ENCODE measurements around the gene EXOSC6.
"Not testable (repeated sequence)": the region's sequence is repeated elsewhere in the genome, so short reads cannot be mapped to it uniquely, and the experiment has no call there.

EXOSC6 gene

DNA sequence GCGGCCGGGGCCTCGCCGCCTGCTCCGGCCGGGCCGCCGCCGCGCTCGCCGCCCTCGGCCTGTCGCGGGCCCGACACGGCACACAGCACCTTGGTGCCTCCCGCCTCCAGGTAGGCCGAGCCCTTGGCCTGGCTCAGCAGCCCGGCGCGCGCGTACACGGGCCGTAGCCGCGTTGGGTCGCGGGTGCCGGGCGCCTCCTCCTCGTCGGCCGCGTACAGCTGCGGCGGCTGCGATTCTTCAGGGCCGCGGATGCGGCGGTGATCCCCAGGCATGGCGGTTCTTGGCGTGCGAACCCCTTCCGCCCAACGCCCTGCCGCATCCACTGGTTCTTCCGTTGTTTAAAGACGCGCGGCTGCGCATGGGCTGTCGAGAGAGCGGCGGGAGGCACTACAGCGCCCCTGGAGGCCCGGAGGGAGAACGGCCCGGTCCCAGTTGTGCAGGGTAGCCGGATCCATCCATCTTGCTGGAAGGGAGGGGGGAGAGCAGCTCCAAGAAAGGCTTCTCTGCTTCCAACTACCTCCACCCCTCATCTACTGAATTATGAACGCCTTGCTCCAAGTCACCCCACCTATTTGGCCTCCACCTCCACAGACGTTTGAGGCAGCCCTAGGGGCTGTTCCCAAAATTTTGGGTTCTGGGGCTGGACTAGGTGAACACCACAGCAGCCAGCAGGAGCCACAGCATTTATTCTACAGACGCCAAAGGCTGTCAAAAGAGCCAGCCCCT lies at the start of gene EXOSC6:
TSS of gene EXOSC6 (minus strand) at position 312 of the 726 bp plus-strand sequence. CDS start at position 272, 40 bp downstream.
- peak; percentile 89 to 97 for DNase-seq

DNA sequence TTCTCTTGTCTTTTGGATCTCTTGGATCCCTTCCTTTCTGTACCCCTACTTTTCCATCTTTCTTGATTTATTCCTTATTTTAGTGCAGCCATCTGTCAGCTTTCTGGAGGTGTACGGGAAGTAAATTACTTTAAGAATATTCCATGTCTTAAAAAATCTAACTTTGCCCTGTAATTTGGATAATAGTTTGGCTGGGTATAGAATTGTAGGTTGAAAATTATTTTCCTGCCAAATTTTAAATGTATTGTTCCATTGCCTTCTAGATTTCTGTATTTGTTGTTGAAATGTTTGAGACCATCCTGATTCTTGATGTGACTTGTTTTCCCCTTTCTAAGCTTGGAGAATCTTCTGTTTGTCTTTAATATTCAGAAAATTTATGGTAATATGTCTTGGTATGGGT lies 49.4 kb upstream of the EXOSC6 start:
- DNase-seq = no peak

DNA sequence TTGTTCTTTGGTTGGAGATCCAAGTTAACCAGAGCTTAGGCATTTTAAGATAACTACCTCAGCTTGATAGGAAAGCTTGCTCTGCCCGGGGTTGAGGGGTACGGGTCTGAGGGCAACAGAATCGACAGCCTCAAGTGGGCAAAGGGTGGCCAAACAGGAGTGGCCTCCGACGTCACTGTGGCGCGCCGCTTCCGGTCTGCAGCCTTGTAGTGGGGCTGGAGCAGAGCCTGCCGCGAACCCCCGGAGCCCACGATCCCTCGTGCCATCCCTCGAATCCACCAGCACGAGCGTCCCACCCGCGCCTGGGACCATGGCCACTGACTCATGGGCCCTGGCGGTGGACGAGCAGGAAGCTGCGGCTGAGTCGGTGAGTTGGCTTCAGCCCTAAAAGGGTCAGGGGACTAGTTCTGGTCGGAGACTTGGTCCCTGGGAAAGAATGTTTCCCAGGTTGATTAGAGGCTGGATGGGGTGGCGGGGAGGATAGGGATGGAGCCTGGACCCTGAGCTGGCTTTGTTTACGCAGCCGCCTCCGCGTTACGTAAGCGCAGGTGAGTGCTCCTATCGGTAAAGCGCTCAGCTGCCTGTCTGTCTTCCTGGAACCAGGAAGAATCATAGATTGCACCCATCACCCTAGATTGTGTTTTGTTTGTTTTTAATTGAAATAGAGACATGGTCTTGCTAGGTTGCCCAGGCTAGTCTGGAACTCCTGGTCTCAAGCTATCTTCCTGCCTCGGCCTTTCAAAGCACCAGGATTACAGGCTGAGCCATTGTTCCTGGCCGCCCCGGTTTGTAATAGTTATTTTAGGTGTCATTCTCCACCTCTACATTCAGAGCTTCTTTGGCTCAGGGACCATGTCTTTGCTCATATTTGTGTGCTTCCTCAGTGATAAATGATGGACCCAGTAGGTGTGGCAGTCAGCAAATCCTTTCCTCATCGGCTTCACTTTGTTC lies 47.5 kb upstream of the EXOSC6 start, which contains the start of gene DDX19B:
TSS of gene DDX19B (plus strand) at position 199 of the 951 bp plus-strand sequence. CDS start at position 311, 112 bp downstream.
- peak; percentile 71 to 72 for DNase-seq

DNA sequence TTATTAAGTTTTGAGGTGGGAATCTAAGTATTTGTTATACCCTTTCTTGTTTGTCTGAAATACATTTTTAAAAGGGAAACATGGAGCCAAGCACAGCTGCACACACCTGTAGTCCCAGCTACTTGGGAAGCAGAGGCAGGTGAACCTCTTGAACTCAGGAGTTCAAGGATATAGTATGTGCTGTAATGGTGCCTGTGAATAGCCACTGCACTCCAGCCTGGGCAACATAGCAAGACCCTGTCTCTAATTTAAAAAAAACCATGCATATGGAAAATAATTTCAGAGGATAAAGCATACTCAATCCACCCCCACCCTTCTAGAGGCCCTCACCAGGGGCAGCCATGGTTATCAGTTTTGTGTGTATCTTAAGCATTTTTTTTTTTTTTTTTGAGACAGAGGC lies 43.9 kb upstream of the EXOSC6 start:
- no peak for DNase-seq

DNA sequence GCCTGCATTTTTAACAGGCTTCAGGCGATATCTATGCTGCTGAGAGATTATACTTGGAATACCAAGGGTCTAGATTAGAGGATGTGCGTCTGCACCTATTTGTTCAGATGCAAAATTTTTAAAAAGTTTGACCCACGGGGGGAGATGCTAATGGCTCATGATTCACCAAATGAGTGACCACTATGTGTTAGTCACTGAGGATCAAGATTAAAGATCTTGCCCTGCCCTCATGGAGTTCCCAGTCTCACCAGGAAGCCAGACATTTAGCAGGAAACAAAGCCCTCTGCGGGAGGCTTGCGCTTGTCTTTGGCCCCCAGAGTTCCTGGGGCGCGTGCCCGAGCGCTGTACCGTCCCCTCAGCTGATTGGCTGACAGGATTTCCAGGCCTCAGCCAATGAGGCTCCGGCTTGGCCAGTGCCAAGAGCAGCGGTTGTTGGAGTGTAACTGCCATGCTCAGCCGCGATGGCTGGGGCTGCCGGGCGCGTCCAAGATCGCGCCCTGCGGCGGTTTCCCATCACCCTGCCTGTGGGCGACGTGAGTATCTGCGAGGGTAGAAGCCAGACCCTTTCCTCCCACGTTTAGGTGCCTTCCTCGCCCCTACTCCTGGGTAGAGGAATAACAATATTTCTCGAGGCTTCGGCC lies 42.8 kb upstream of the EXOSC6 start:
- no peak for DNase-seq

DNA sequence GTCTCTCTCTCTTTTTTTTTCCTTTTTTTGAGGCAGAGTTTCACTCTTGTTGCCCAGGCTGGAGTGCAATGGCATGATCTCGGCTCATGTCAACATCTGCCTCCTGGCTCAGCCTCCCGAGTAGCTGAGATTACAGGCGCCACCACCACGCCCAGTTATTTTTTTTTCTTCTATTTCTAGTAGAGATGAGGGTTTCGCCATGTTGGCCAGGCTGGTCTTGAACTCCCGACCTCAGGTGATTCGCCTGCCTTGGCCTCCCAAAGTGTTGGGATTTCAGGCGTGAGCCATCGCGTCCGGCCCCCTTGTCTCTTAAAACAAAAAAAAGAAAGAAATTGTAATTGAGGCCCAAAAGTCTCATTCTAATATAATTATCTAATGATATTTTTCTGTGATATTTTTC lies 40.4 kb upstream of the EXOSC6 start:
- DNase-seq = not testable (repeated sequence)

DNA sequence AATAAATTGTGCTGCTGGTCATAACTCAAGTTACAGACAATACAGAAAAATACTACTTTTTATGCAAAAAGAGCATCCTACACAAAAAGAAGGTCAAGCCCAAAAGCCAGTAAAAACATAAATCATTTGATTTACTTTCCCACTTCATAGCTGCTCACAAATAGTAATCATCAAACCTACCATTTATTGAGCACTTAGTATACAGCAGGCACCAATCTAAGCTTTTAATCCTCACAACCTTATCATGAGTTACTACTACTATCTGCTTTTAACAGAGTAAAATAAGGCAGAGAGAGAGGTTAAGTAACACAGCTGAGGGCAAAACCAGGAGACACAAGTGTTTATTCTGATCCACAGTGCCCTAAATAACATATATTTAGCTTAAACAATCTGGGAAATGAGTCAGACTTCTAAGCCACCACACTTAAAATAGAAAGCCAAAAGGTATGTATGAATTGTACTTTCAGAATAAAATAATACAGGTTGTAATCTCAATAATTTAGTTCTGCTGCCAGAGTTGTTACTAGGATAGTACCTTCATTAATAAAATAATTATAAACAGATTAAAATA lies 39.3 kb upstream of the EXOSC6 start:
- DNase-seq = no peak

DNA sequence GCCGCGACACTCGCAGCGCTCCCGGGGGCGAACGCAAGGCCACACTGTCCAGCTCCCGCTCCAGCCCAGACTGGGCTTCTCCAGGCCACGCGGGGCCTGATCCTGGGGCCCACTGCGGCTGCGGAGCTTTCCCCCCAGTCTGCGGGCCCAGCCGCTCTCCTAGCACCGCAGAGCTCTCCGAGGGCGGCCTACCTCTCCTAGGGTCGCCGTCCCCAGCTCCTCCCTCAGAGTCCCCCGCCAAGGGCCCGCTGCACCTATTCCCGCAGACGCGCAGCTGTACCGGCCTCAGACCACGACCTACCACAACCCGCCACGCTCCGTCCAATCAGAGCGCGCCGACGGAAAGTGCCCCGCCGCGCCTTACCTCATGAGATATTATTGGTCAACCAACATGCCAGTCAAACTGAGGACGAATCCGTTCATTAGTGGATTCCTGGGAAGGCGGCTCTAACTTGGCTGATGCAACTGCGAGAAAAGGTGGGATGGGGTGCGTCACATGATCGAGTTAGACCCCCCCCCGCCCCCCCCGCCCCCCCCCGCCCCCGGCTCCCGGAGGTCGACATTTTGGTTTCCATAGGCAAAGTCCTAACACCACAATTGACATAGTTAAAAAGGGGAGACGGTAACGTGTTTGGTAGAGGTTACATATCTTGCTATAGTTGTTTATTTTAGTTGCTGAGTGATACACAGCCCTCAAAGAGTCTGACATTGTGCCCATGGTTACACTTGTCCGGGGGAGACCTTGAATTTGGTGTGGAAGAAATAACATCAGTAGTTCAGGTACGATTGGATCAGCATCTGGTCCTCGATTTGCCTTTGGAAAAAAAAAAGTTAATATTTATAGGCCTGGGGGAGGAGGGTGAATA lies 37.7 kb upstream of the EXOSC6 start, which contains the start of gene AARS1:
TSS of gene AARS1 (minus strand) at position 278 of the 866 bp plus-strand sequence. CDS start 6,743 bp downstream, outside the sequence.
- DNase-seq = peak; percentile 96 to 98

DNA sequence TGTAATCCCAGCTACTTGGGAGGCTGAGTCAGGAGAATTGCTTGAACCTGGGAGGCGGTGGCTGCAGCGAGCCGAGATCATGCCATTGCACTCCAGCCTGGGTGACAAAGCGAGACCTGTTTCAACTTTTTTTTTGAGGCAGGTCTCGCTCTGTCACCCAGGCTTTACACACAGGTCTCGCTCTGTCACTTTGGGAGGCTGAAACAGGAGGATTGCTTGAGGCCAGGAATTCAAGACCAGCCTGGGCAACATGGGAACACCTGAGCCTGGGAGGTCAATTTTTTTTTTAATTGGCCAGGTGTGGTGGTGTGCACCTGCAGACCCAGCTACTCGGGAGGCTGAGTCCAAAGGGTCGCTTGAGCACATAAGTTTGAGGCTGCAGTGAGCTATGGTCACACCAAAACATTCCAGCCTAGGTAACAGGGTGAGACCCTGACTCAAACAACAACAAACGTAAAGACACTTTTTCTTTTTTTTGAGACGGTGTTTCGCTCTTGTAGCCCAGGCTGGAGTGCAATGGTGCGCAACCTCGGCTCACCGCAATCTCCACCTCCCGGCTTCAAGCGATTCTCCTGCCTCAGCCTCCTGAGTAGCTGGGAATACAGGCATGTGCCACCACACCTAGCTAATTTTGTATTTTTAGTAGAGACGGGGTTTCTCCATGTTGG lies 35.7 kb upstream of the EXOSC6 start:
- not testable (repeated sequence) for DNase-seq

DNA sequence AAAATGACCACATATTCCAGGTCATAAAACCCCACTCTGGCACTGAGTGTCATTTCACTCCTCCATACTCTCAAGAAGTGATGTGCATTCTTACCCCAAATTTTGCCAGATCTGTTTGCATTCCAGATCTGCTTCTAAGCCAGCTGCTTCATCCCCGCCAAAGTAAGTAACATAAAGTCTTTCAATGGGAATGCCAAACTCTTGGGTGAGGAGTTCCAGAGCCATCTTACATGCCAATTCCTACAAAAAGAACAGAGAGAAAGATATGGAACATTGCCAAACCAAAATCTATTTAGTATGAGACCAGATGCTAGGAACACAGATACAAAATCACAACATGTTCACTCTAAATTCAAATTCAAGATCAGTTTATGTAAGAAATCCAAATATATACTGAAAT lies 24.7 kb upstream of the EXOSC6 start:
- no peak for DNase-seq

DNA sequence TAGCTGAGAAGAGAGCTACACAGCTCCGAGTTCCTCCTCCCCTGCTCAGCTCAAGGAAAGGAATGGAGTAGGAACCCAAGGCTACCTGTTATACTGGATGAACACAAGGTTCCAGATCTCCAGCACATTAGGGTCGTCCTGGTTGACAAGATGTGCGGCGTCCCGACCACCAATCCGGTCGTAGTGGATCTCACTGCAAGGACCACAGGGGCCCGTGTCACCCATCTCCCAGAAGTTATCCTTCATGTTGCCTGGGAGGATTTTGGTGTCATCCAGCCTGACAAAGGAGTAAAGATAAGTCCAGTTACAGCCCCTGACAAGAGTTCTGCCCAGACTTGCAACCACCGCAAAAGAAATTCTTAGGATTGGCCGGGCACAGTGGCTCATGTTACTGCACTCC lies 20.0 kb upstream of the EXOSC6 start:
- no peak for DNase-seq

DNA sequence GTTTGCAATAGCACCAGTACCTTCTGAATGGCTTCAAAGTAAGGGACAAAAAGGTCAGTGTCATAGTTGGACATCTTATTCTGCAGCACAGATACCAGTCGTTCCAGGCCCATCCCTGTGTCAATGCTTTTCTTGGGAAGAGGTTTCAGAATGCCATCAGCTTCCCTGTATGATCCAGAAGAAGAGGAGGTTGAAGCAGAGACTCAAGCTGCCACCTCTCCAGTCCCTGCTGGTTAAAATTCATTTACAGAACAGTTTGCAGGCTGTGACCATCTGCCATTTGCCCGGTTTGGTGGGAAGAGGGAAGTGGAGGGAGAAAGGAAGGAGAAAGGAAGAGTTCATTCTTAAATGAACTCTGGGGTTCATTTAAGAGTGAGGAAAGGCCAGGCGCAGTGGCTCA lies 18.4 kb upstream of the EXOSC6 start:
- no peak for DNase-seq

DNA sequence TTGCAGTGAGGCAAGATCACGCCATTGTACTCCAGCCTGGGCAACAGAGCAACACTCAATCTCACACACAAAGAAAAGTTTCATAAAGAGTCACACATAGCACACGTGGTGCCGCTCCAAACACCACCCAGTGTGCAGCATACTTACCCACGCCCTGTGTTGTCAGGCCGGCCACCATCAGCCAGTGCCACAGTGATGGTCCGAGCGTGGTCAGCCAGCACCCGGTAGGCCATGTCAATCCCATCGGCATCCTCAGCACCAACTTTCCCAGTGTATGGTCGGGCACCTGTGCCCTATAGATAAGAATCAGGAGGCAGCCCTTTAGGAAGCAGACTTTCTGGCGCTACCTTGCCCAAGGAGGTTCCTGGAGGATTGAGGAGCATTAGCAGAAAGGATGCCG lies 17.7 kb upstream of the EXOSC6 start:
- DNase-seq = no peak

DNA sequence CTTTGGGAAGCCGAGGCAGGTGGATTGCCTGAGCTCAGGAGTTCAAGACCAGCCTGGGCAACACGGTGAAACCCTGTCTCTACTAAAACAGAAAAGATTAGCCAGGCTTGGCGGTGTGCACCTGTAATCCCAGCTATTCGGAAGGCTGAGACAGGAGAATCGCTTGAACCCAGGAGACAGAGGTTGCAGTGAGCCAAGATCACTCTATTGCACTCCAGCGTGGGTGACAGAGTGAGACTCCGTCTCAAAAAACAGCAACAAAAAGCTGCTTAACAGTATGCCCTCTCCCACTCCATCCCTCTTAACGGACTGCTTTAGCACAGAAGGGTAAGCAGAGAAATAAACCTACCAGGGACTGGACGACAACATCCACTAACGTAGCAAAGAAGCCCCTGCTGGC lies 16.2 kb upstream of the EXOSC6 start:
- not testable (repeated sequence) for DNase-seq

DNA sequence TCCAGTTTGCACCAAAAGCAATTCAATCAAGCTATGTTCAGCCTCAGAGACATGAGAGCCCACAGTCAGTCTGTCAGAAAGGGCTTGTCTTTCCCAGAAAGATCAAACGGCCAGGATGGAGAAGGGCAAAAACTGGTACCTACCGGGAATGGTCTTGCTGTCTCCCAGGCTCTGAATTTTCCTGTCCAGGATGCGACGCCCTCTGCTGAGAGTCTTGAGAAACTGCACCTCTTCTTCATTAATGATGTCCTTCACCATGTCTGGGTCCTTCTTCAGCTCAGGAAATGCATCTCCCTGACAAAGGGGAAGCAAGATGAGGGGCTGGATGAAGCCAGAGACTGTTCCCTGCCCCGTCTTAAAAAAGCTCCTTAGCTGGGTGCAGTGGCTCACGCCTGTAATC lies 15.8 kb upstream of the EXOSC6 start:
- DNase-seq = peak in 1 of 2 donors; percentile 48

DNA sequence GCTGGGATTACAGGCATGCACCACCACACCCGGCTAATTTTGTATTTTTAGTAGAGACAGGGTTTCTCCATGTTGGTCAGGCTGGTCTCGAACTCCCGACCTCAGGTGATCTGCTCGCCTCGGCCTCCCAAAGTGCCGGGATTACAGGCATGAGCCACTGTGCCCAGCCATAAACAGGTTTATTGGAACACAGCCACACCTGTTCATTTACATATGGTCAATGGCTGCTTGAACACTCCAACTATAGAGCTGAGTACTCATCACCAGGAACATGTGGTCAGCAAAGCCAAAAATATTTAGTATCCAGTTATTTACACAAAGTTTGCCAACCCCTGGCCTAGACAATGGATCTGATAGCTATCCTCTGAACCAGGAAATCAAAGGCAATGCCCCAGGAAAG lies 8.2 kb upstream of the EXOSC6 start:
- not testable (repeated sequence) for DNase-seq

DNA sequence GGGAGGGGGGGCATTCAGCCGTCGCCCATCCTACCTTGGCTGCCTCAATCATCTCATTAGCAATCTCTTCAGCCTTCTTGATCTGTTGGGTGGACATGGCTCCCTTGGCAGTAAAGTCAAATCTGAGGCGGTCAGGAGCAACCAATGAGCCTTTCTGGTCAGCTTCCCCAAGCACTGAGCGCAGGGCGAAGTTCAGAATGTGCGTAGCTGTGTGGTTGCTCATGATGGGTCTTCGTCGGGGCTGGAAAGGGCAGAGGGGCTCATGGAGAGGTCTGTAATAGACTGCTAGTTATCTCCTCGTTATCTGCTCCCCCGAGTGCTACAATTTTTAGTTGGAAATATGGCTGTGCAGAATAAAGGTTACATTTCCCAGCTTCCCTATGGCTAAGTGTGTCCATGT lies 7.2 kb upstream of the EXOSC6 start:
- no peak for DNase-seq

DNA sequence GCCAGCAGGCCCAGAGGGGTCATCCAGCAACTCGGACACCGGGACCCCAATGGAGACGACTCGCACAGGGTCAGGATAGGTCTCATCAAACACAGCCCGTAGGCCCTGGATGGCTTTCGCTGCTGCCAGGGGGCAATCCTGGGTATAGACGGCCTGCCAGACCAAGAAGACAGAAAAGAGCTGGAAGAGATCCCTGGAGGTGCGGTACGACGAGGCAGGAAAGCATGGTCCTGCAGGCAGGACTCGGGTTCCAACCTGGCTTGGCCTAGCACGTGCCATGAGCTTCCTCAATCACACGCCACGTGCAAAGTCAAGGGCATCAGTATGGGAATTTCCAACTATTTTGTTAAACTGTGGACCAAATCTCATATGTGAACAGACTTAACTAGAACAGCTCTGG lies 6.3 kb upstream of the EXOSC6 start:
- DNase-seq = no peak

DNA sequence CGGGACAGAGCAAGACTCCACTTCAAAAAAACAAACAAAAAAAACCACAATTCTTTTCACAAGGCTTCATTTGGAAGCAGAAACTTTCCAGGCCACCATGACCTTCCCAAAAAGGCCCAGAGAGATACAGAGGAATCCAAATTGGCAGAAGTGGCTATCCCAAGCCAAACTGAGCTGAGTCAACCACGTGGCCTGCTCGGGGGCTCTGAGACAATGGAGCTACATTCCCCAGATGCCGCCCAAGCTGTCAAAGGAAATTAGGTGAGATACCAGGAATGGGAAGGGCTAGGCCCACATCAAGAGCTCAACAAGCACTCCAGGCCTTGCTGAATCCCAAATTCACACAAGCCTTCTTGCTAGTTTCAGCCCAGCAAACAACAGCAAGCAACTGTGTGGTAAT lies 5.7 kb upstream of the EXOSC6 start:
- no peak for DNase-seq

DNA sequence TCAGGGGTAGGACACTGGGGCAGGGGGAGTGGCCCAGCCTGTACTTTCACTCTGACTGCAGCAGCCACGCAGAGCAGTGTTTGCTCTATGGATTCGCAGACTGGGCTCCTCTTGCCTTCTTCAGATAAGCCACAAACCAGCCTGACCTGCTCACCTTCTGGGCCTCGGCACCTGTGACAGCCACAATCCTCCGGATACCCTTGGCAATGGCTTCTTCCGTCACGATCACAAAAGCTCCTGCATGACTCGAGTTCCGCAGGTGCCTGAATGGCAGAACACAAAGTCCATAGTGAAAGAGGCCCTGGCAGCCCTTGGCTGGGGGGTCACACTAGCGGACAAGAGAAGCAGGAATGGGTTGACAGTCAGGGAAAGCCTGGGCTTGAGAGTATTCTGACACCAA lies 3.8 kb upstream of the EXOSC6 start:
- no peak for DNase-seq

DNA sequence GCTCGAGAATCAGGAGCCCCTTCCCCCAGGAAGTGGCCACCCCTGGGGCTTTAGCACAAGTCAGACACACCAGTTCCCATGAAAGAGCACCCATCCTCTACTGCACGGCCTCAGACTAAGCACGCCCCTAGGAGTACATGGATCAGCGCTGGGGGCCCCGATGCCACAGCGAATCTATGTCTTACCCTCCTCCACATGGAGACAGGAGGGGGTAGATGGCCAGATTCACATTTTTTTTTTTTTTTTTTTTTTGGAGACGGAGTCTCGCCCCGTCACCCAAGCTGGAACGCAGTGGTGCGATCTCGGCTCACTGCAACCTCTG lies 3.2 kb upstream of the EXOSC6 start:
- DNase-seq = no peak
